Tibial nerve (tissue), 3 donors: ENCODE measurements around the gene FAM181A.

Experiments used
- POLR2A ChIP-seq, 2 donors: fragments of 450-650 bp; IDR thresholded peaks; one replicate each; pipeline ENCODE4 v1.6.1; 2017; ENCODE audit warnings: antibody characterized with exemption in 2 of 2, mild to moderate bottlenecking in 2 of 2, moderate library complexity in 2 of 2
- TF ChIP-seq, protein P1 (sequence below), 5 experiments: fragments of 200-600 bp in 3 of 5; fragments of 450-650 bp in 2 of 5; sonication (generic) in 3 of 5; IDR thresholded peaks; one replicate each; pipeline ENCODE4 v1.5.1; 2016 to 2019; ENCODE audit warnings: antibody characterized with exemption in 5 of 5, mild to moderate bottlenecking in 3 of 5, moderate library complexity in 2 of 5

GRCh38 chr14:93892505-93892839, 34.7 kb upstream of the FAM181A start:
- TF ChIP-seq, protein P1, sequence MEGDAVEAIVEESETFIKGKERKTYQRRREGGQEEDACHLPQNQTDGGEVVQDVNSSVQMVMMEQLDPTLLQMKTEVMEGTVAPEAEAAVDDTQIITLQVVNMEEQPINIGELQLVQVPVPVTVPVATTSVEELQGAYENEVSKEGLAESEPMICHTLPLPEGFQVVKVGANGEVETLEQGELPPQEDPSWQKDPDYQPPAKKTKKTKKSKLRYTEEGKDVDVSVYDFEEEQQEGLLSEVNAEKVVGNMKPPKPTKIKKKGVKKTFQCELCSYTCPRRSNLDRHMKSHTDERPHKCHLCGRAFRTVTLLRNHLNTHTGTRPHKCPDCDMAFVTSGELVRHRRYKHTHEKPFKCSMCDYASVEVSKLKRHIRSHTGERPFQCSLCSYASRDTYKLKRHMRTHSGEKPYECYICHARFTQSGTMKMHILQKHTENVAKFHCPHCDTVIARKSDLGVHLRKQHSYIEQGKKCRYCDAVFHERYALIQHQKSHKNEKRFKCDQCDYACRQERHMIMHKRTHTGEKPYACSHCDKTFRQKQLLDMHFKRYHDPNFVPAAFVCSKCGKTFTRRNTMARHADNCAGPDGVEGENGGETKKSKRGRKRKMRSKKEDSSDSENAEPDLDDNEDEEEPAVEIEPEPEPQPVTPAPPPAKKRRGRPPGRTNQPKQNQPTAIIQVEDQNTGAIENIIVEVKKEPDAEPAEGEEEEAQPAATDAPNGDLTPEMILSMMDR (IDR thresholded peaks at IDR 0.05) = no peak
- TF ChIP-seq POLR2A (IDR thresholded peaks at IDR 0.05) = no peak
